Measurements from ENCODE around the gene BTD.

DNA sequence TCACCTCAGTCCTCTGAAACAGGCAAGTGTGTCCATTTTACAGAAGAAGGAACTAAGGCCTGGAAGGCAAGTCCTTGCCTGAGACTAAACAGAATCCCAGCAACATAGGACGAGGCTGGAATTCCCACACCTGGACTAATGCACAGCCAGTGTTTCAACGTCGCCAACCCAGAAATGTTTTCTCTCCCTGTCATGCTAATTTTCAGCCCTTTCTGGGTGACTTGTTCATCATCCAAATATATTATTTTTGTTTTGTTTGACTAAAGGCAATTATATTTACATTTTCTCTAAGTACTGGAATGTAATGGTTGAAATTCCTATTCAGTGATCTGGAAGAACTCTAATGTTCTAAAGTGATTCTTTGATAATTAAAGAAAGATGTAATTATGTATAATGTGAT, 51.8 kb downstream of the BTD start:
- TF ChIP-seq, protein P1, sequence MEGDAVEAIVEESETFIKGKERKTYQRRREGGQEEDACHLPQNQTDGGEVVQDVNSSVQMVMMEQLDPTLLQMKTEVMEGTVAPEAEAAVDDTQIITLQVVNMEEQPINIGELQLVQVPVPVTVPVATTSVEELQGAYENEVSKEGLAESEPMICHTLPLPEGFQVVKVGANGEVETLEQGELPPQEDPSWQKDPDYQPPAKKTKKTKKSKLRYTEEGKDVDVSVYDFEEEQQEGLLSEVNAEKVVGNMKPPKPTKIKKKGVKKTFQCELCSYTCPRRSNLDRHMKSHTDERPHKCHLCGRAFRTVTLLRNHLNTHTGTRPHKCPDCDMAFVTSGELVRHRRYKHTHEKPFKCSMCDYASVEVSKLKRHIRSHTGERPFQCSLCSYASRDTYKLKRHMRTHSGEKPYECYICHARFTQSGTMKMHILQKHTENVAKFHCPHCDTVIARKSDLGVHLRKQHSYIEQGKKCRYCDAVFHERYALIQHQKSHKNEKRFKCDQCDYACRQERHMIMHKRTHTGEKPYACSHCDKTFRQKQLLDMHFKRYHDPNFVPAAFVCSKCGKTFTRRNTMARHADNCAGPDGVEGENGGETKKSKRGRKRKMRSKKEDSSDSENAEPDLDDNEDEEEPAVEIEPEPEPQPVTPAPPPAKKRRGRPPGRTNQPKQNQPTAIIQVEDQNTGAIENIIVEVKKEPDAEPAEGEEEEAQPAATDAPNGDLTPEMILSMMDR (IDR thresholded peaks at IDR 0.05; ENCODE audit: insufficient read depth, low read depth, low read length): no peak
- no peak for TF ChIP-seq EZH2 (IDR thresholded peaks at IDR 0.05; ENCODE audit: insufficient read depth, low read length)

Measured in astrocyte (in vitro differentiated cells and primary cell).